K562 (cell line): Measurements from ENCODE around the gene ICAM1. TPM values are rescaled to one million over a fixed set of nuclear protein-coding genes. Genes with fewer than 3 reads are reported as not detected.
A peak's percentile ranks its signal among the peaks of the same experiment; 100 is the strongest.

Experiments used
- CGGBP1 ChIP-seq: fragments of 250-450 bp; sonication (Bioruptor Pico); IDR thresholded peaks from 2 replicates; pipeline ENCODE4 v1.9.0; 2021; ENCODE audit warnings: mild to moderate bottlenecking
- CREB1 ChIP-seq, 2 experiments: sonication (generic) in 1 of 2; formaldehyde crosslinking in 1 of 2; IDR thresholded peaks; 2 replicates each; pipeline versions ENCODE4 v1.6.1 to v1.8.0; 2012 to 2022; ENCODE audit warnings: inconsistent platforms in 1 of 2, mild to moderate bottlenecking in 1 of 2, missing genetic modification reagents in 1 of 2, moderate library complexity in 1 of 2
- DNMT1 ChIP-seq: fragments of 450-650 bp; IDR thresholded peaks from 2 replicates; pipeline ENCODE4 v1.6.1; 2016; ENCODE audit warnings: antibody characterized with exemption, mild to moderate bottlenecking
- ELF1 ChIP-seq: fragments of 200-800 bp; sonication (Bioruptor generic); IDR thresholded peaks from 2 replicates; pipeline ENCODE4 v1.6.1; 2016; ENCODE audit warnings: missing genetic modification characterization, missing compliant biosample characterization
- EWSR1 ChIP-seq: fragments of 450-650 bp; IDR thresholded peaks from 2 replicates; pipeline ENCODE4 v1.6.1; 2018; ENCODE audit warnings: borderline replicate concordance, mild to moderate bottlenecking, low read depth, moderate library complexity; ENCODE audit not compliant: partially characterized antibody
- HDAC8 ChIP-seq: fragments of 450-650 bp; IDR thresholded peaks from 2 replicates; pipeline ENCODE4 v1.6.1; 2016; ENCODE audit warnings: mild to moderate bottlenecking, missing genetic modification characterization, moderate library complexity, missing compliant biosample characterization
- LCOR ChIP-seq: sonication (generic); formaldehyde crosslinking; IDR thresholded peaks from 2 replicates; pipeline ENCODE4 v1.8.0; 2022; ENCODE audit warnings: mild to moderate bottlenecking, missing genetic modification reagents
- MAX ChIP-seq: sonication (generic); formaldehyde crosslinking; IDR thresholded peaks from 2 replicates; pipeline ENCODE4 v1.9.0; 2022; ENCODE audit warnings: mild to moderate bottlenecking, missing genetic modification reagents
- NCOR1 ChIP-seq: fragments of 450-650 bp; IDR thresholded peaks from 2 replicates; pipeline ENCODE4 v1.6.1; 2016; ENCODE audit warnings: mild to moderate bottlenecking, moderate library complexity
- NFIC ChIP-seq: fragments of 450-650 bp; IDR thresholded peaks from 2 replicates; pipeline ENCODE4 v1.6.1; 2017; ENCODE audit warnings: mild to moderate bottlenecking, inconsistent platforms
- NFXL1 ChIP-seq: fragments of 450-650 bp; formaldehyde crosslinking; IDR thresholded peaks from 2 replicates; pipeline ENCODE4 v1.4.0; 2021; ENCODE audit warnings: mild to moderate bottlenecking
- NFYB ChIP-seq: IDR thresholded peaks from 2 replicates; pipeline ENCODE4 v1.6.1; 2011; ENCODE audit warnings: mild to moderate bottlenecking, moderate library complexity; ENCODE audit not compliant: insufficient read length; ENCODE audit errors: extremely low read depth
- NUFIP1 ChIP-seq: fragments of 450-650 bp; IDR thresholded peaks from 2 replicates; pipeline ENCODE4 v1.6.1; 2018; ENCODE audit not compliant: partially characterized antibody
- POLR2B ChIP-seq: fragments of 450-650 bp; IDR thresholded peaks from 2 replicates; pipeline ENCODE4 v1.6.1; 2018; ENCODE audit warnings: low read depth; ENCODE audit not compliant: partially characterized antibody
- SNIP1 ChIP-seq: fragments of 450-650 bp; IDR thresholded peaks from 2 replicates; pipeline ENCODE4 v1.7.1; 2017; ENCODE audit warnings: low read depth, mild to moderate bottlenecking
- SOX6 ChIP-seq: fragments of 450-650 bp; IDR thresholded peaks from 2 replicates; pipeline ENCODE4 v1.6.1; 2014; ENCODE audit warnings: mild to moderate bottlenecking
- TSHZ1 ChIP-seq: fragments of 250-450 bp; sonication (Bioruptor Pico); IDR thresholded peaks from 2 replicates; pipeline ENCODE4 v1.4.0; 2020; ENCODE audit warnings: mild to moderate bottlenecking, moderate library complexity
- ZBED1 ChIP-seq: IDR thresholded peaks from 2 replicates; pipeline ENCODE4 v1.6.1; 2014
- ZEB2 ChIP-seq: fragments of 450-650 bp; IDR thresholded peaks from 2 replicates; pipeline ENCODE4 v1.6.1; 2016
- ZNF695 ChIP-seq: fragments of 450-650 bp; formaldehyde crosslinking; IDR thresholded peaks from 2 replicates; pipeline ENCODE4 v1.4.0; 2020; ENCODE audit warnings: mild to moderate bottlenecking, moderate library complexity
- ZNF740 ChIP-seq, 3 experiments: fragments of 200-800 bp in 1 of 3; sonication (Bioruptor generic) in 1 of 3; sonication (generic) in 1 of 3; formaldehyde crosslinking in 1 of 3; IDR thresholded peaks; 2 replicates each; pipeline versions ENCODE4 v1.6.1 to v1.8.0; 2016 to 2022; ENCODE audit warnings: mild to moderate bottlenecking in 2 of 3, missing compliant biosample characterization in 2 of 3, missing genetic modification characterization in 2 of 3, missing genetic modification reagents in 1 of 3
- polyA plus RNA-seq, 8 experiments: library from polyadenylated mRNA; depleted of rRNA in 4 of 8; stranded (reverse) in 5 of 8; unstranded in 3 of 8; fragments of >200 nt; fragmentation: Nextera tagmentation in 2 of 8; fragmentation: Illumina TruSeq in 1 of 8; extraction: Ambion mirVana in 2 of 8; extraction: Trizol in 1 of 8; gene quantifications; 2 replicates each; pipeline versions ENCODE4 v1.2.1 to v1.2.3, GENCODE V29; 2011 to 2014; ENCODE audit warnings: inconsistent platforms in 1 of 8, missing spikeins in 1 of 8
- total RNA-seq, 7 experiments: library from RNA; depleted of rRNA in 6 of 7; stranded (reverse); fragments of >200 nt in 6 of 7; fragmentation: Illumina TruSeq in 2 of 7; extraction: Trizol in 2 of 7; gene quantifications; 2 replicates each; pipeline versions ENCODE4 v1.2.1 to v1.2.3, GENCODE V29; 2011 to 2021; ENCODE audit warnings: low replicate concordance in 1 of 7
- TF ChIP-seq, protein P1 (sequence below): fragments of 450-650 bp; IDR thresholded peaks from 2 replicates; pipeline ENCODE4 v1.6.1; 2016; ENCODE audit warnings: mild to moderate bottlenecking

The ICAM1 gene
- total and polyA plus RNA-seq, 9 of the 15 experiments (the other 6 are each of a cell fraction or from before 2014, with no cell fraction given), result 2.3 to 24.4 (median 13.4) TPM

- TF ChIP-seq NFXL1 (CRISPR knock-in tag), result no peak
- TF ChIP-seq TSHZ1 (CRISPR knock-in tag), result no peak
- TF ChIP-seq HDAC8 (tag), result no peak
- TF ChIP-seq ZBED1, result no peak
- TF ChIP-seq NFYB, result peak; percentile 75
- TF ChIP-seq SNIP1, result no peak
- no peak for TF ChIP-seq NFIC
- TF ChIP-seq ZNF740 (CRISPR knock-in tag; IDR thresholded peaks at IDR 0.05), result no peak
- TF ChIP-seq ZNF740 (tag; IDR thresholded peaks at IDR 0.05), result peak in 1 of 2 experiments; percentile 58; a peak in 1 of 4 replicates
- TF ChIP-seq EWSR1, result no peak
- TF ChIP-seq ELF1 (tag), result peak; percentile 32; the same call in 1 of the 2 replicates
- TF ChIP-seq DNMT1, result no peak
- TF ChIP-seq, protein P1, sequence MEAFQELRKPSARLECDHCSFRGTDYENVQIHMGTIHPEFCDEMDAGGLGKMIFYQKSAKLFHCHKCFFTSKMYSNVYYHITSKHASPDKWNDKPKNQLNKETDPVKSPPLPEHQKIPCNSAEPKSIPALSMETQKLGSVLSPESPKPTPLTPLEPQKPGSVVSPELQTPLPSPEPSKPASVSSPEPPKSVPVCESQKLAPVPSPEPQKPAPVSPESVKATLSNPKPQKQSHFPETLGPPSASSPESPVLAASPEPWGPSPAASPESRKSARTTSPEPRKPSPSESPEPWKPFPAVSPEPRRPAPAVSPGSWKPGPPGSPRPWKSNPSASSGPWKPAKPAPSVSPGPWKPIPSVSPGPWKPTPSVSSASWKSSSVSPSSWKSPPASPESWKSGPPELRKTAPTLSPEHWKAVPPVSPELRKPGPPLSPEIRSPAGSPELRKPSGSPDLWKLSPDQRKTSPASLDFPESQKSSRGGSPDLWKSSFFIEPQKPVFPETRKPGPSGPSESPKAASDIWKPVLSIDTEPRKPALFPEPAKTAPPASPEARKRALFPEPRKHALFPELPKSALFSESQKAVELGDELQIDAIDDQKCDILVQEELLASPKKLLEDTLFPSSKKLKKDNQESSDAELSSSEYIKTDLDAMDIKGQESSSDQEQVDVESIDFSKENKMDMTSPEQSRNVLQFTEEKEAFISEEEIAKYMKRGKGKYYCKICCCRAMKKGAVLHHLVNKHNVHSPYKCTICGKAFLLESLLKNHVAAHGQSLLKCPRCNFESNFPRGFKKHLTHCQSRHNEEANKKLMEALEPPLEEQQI, result no peak
- no peak for TF ChIP-seq MAX (CRISPR knock-in tag)
- TF ChIP-seq SOX6, result no peak
- no peak for TF ChIP-seq CGGBP1
- no peak; the same call in 1 of the 2 replicates for TF ChIP-seq NCOR1
- TF ChIP-seq LCOR (CRISPR knock-in tag), result 0 out of 2 replicates have a peak, but pooled peaks have one; percentile 5
- TF ChIP-seq ZEB2, result no peak
- no peak for TF ChIP-seq NUFIP1
- TF ChIP-seq ZNF695 (CRISPR knock-in tag), result no peak
- TF ChIP-seq POLR2B, result peak; percentile 59
- TF ChIP-seq CREB1 (IDR thresholded peaks at IDR 0.05), result no peak
- TF ChIP-seq CREB1 (CRISPR knock-in tag; IDR thresholded peaks at IDR 0.05), result no peak
These were observed 17.8 kb downstream of the ICAM1 start (continued) for GRCh38 chr19:10288662-10289166.
